DLD1 (cell line): ENCODE measurements around the gene TMOD2.
"Not testable (repeated sequence)": the region's sequence is repeated elsewhere in the genome, so short reads cannot be mapped to it uniquely, and the experiment has no call there.

Source experiments
- in situ Hi-C: cut with HindIII; loops from 2 replicates; pipeline ENCODE4 v1.10.0; 2017; ENCODE audit warnings: low sequenced_read_pairs

TMOD2 gene

DNA sequence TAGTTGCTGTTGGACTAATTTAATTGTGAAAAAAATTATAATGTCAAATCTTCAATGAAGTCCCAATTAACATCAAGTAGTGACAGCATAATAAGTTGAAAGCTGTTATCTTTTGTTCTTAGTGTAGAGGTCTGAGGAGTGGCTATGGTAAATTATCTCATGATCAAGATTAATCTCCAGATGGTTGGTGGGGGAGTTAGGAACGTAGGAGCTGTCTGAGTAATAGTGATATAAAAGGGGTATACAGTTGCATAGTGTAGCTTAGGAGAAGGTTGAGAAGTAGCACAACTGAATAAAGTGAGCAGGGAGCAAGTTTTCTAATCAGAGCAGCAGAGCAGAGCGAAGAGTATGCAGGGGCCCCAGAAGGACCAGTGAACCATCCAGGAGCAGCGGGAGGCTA, 19.5 kb downstream of the TMOD2 start:
- in situ Hi-C loops: no loop called here

DNA sequence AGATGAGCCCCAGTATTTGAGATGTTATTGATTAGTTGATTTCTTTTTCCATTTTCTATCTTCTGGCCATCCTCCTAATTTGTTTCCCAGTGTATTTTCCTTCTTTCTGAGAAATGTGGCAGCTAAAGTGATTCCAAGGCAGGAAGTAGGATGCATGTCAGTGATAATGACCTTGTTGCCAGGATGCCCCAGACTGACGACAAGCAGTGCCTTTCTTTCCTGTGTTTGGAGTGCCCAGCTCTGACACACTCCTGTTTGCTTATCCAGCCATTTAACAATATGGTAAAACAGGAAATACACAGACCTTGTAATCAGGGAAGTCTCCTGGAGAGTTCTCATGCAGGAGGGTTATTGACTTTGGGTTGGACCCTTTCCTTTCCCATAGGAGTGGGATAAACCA, 20.4 kb downstream of the TMOD2 start:
- in situ Hi-C loops: no loop called here

- in situ Hi-C loops: no loop called here
These were observed 23.5 kb downstream of the TMOD2 start for GRCh38 chr15:51774916-51775315.

DNA sequence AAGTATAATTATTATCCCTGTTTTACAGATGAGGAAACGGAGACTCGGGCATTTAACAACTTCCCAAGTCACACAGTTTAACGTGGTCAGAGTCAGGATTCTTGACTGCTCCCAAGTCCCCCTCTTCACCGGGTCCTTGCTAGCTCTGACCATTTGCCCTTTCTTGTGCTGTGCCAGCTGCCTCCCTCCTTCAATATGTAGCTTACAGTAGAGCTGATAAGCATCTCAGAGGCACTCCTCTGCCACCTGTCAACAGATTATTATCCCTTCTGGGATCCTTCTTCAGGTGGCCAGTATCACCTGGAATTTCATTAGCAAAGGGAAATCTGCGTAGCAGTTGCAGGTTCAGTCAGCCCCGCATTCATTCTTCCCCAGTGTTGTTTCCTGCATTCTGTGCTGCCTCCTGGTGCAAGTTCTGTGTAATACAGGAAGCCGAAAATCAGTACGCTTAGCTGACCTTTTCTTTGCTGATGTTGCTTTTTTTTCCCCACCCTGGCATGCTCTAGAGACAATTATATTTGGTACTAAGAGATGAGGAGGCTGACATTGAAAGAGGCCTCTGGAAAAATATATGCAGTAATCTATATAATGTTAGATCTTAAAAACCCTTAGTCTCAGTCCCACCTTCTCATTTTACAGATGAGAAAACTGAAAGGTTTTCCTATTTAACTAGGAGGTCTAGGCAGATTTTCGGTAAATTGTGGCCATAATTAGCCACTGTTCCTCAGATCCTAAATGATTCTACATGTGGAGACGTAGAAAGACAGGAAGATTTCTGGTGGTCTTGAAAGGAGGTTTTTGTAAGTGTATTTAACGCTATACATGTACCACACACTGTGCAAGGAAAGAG, 24.8 kb downstream of the TMOD2 start:
- in situ Hi-C loops: no loop called here

- in situ Hi-C loops: no loop called here
These were observed 25.7 kb downstream of the TMOD2 start for GRCh38 chr15:51776952-51777569.

GRCh38 chr15:51780636-51781035, 29.2 kb downstream of the TMOD2 start:
- in situ Hi-C loops: no loop called here

- in situ Hi-C loops: no loop called here
These were observed 30.1 kb downstream of the TMOD2 start for GRCh38 chr15:51781506-51781905.

- in situ Hi-C loops: no loop called here
These were observed 31.0 kb downstream of the TMOD2 start for GRCh38 chr15:51782357-51782896.

GRCh38 chr15:51783967-51784366, 32.6 kb downstream of the TMOD2 start:
- in situ Hi-C loops: no loop called here

DNA sequence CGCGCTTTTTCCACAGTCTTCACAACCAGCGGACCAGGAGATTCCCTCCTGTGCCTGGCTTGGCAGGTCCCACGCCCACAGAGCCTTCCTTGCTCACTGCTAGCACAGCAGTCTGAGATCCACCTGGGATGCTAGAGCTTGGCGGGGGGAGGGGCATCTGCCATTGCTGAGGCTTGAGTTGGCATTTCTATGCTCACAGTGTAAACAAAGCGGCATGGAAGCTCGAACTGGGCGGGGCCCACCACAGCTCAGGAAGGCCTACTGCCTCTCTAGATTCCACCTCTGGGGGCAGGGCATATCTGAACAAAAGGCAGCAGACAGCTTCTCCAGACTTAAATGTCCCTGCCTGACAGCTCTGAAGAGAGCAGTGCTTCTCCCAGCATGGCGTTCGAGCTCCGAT, 35.7 kb downstream of the TMOD2 start:
- in situ Hi-C loops: not testable (repeated sequence)

- in situ Hi-C loops: not testable (repeated sequence)
These were observed 41.1 kb downstream of the TMOD2 start for GRCh38 chr15:51792474-51792873.

GRCh38 chr15:51793521-51794305, 42.3 kb downstream of the TMOD2 start:
- in situ Hi-C loops: no loop called here

DNA sequence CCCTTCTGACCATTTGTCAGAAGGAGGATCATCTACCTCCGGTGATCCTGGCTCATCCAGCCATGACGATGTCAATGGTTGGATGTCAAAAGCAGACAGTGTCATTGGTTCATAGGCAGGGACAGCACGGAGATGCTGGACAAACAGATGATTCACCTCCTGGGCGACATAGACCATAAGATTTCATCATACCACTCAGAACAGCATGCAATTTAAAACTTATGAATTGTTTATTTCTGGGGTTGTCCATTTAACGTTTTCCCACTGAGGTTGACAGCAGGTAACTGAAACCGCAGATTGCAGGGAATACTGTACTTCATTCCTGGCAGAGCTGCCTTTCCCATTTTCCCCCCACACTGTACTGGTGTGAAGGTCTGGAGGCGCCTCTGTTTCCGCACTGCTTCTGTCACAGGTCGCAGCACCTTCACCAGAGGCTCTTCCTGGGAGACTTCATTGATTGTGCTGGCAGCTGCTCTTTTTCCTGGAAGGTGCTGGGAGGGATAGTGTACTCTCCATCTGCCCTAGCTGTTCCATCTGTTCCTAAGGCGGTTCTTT, 45.5 kb downstream of the TMOD2 start:
- in situ Hi-C loops: no loop called here

DNA sequence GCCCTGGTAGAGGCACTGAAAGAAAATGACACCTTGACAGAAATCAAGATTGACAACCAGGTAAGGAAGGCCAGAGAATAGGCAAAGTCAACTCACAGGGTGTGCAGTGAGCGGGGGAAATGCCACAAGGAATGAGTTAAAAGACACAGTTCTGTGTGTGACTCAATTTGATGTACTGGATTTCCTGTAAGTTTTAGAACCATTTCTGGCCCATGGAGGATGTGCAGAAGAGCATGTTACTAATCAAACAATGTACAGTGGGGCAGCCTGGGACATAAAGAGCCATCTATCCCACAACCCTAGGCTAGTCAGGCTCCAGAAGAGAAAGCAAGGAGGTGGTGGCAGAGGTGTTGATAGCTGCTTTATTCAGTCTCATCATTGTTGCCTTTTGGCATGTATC, 46.9 kb downstream of the TMOD2 start:
- in situ Hi-C loops: no loop called here

- in situ Hi-C loops: no loop called here
These were observed 48.2 kb downstream of the TMOD2 start for GRCh38 chr15:51799282-51800252.

DNA sequence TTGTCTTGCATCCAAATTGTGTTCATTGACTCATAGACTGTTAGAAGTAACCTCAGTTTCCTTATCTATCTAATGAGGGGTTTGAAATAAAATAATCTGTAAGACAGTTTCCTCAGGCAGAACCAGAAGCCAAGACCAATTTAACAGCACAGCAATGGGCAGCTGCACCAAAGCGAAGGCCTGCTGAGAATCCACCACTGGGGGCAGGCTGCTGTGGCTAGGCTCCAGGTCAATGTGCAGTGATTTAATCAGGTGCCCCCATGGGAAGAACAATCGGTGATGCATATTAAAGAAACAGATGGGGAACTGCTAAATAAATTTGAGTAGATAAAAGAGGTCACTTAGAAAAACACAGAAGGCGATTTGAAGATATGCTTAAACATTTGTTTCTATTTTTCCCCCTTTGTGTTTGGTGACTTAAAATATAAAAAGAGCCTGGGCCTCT, 50.0 kb downstream of the TMOD2 start:
- in situ Hi-C loops: no loop called here

- in situ Hi-C loops: no loop called here
These were observed 51.2 kb downstream of the TMOD2 start for GRCh38 chr15:51802593-51802992.

GRCh38 chr15:51803965-51804364, 52.6 kb downstream of the TMOD2 start:
- in situ Hi-C loops: no loop called here

- in situ Hi-C loops: no loop called here
These were observed 54.7 kb downstream of the TMOD2 start for GRCh38 chr15:51806123-51806522.

- in situ Hi-C loops: no loop called here
These were observed 58.1 kb downstream of the TMOD2 start for GRCh38 chr15:51809457-51809856.
